T follicular helper cell (primary cell): Measurements from ENCODE around the gene PRRG2.

Source experiments
- DNase-seq: peaks from one replicate; pipeline ENCODE4 v3.0.0-alpha.2; 2020; ENCODE audit warnings: low read depth
- total RNA-seq, 2 experiments: gene quantifications; one replicate each; lab custom pipeline; 2026; lab: John Stamatoyannopoulos, UW

The PRRG2 gene
- 0.48 to 0.72 reads per million in 2 experiments for total RNA-seq

- DNase-seq: no peak
Measured at GRCh38 chr19:49581007-49581508, at the start of gene PRRG2. TSS of gene PRRG2 (plus strand) at chr19:49581316. CDS start at chr19:49583220, 1,904 bp downstream.

- peak; percentile 75 for DNase-seq
Measured at GRCh38 chr19:49533551-49534488, 47.3 kb upstream of the PRRG2 start.

GRCh38 chr19:49534632-49535385 is 46.3 kb upstream of the PRRG2 start:
- no peak for DNase-seq

- no peak for DNase-seq
Measured at GRCh38 chr19:49536921-49537462, 44.1 kb upstream of the PRRG2 start.

GRCh38 chr19:49538643-49539042 is 42.5 kb upstream of the PRRG2 start:
- no peak for DNase-seq

- no peak for DNase-seq
Measured at GRCh38 chr19:49539192-49539952, 41.7 kb upstream of the PRRG2 start.

- no peak for DNase-seq
Measured at GRCh38 chr19:49541914-49542313, 39.2 kb upstream of the PRRG2 start.

GRCh38 chr19:49542446-49542845 is 38.7 kb upstream of the PRRG2 start:
- no peak for DNase-seq

GRCh38 chr19:49543032-49543431 is 38.1 kb upstream of the PRRG2 start:
- no peak for DNase-seq

- DNase-seq: no peak
Measured at GRCh38 chr19:49544154-49544553, 37.0 kb upstream of the PRRG2 start.

- DNase-seq: peak; percentile 60
Measured at GRCh38 chr19:49546825-49547565, 34.1 kb upstream of the PRRG2 start.

GRCh38 chr19:49549045-49549444 is 32.1 kb upstream of the PRRG2 start:
- DNase-seq: no peak

GRCh38 chr19:49551531-49551930 is 29.6 kb upstream of the PRRG2 start:
- no peak for DNase-seq

- DNase-seq: no peak
Measured at GRCh38 chr19:49552749-49553148, 28.4 kb upstream of the PRRG2 start.

GRCh38 chr19:49553451-49554271 is 27.5 kb upstream of the PRRG2 start:
- DNase-seq: peak; percentile 50

- no peak for DNase-seq
Measured at GRCh38 chr19:49554701-49555181, 26.4 kb upstream of the PRRG2 start.

- DNase-seq: peak; percentile 82
Measured at GRCh38 chr19:49555600-49556411, 25.3 kb upstream of the PRRG2 start.

GRCh38 chr19:49556412-49557398 is 24.4 kb upstream of the PRRG2 start:
- DNase-seq: no peak
